Measurements from ENCODE around the gene EEF1E1.

The EEF1E1 gene

GRCh38 chr6:8087870-8088754, 14.2 kb downstream of the EEF1E1 start:
- no peak for TF ChIP-seq CTCF (IDR thresholded peaks at IDR 0.05; ENCODE audit: low read depth, low read length)
- H3K4me3 ChIP-seq (ENCODE audit: low read depth, low read length), result no peak overlapping the region

DNA sequence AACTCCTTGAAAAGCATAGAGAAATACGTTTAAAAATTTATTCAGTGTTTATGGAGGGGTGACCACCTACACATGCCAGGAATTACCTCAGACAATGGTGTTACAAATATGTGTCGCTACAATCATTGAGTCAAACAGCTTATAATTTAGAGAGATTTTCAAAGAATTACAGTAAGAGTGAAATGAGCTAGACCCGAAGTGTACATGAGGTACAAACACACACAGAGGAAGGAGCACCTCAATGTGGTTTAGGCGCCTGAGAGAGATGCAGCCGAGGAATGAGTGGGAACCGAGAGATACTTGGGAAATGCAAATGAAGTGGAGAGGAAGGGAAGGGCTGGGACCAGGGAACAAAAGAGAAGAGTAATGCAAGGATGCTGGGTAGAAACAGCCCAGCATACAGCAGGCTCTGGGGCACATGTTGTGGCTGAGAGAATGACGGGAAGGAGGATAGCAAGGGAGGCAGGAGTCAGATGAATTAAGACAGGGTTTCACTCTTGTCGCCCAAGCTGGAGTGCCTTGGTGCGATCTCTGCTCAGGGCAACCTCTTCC, 15.5 kb downstream of the EEF1E1 start:
- no peak overlapping the region for H3K4me3 ChIP-seq (ENCODE audit: low read depth, low read length)
- TF ChIP-seq CTCF (IDR thresholded peaks at IDR 0.05; ENCODE audit: low read depth, low read length), result no peak

- H3K4me3 ChIP-seq (ENCODE audit: low read depth, low read length), result no peak overlapping the region
Observed at GRCh38 chr6:8085053-8085511, 17.3 kb downstream of the EEF1E1 start.

GRCh38 chr6:8084586-8084985, 17.8 kb downstream of the EEF1E1 start:
- TF ChIP-seq CTCF (IDR thresholded peaks at IDR 0.05; ENCODE audit: low read depth, low read length), result no peak
- no peak overlapping the region for H3K4me3 ChIP-seq (ENCODE audit: low read depth, low read length)

More at GRCh38 chr6:8085053-8085511, 17.3 kb downstream of the EEF1E1 start:
- TF ChIP-seq CTCF (IDR thresholded peaks at IDR 0.05; ENCODE audit: low read depth, low read length), result no peak

DNA sequence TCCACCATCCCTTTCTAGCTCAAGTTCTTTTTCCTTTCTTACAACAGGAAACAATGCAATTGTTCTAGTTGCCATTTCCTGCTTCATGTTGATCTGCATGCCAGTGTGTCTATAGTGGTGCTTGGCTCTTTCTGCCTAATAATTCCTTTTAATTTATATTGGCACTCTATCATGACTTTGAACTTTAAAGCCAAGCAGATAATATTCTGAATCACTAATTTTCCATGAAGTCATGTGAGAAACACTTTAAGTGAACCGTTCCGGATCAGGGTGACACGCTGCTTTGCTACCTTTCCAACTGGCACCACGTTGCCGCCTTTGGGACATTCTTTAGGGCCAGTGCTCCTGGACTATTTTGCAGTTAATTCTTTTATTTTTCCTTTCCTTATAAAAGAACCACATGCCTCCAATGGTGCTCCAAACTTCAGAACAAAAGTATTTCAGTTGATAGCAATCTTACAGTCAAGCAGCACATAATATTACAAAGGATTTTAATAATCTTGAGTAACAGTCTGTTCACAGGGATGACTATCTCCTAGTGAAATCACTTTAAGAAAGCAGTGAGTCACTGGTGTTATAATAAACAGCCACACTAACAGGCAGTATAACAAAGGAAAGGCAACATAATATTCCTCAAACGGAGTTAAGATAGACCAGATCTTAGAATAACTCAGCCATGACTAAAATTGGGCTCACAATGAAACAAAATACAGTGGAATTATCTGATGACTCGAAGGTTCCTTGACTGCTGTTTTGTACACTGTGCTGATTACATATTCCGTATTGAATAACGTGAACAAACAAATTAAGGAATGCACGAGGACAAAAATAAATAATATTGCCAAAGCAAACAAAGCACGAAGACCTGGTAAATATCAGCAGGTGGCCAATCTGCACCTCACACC, 19.1 kb downstream of the EEF1E1 start:
- no peak for TF ChIP-seq CTCF (IDR thresholded peaks at IDR 0.05; ENCODE audit: low read depth, low read length)
- no peak overlapping the region for H3K4me3 ChIP-seq (ENCODE audit: low read depth, low read length)

DNA sequence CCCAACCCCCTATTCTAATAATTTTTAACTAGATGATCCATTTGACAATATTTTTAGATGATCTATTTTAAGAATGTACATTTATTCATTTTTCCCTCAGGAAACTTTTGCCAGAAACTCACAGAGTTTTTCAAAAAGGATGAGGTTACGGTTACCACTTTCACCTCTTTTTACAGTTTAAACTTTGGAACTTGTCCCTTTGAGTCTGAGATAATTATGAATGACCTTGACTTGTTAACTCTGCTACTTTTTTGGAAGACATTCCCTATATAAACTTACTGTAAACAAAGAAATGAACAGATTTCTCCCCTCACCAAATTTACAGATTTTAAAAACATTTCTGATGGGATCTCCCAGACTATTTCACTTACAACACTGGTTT, 19.8 kb downstream of the EEF1E1 start:
- no peak for TF ChIP-seq CTCF (IDR thresholded peaks at IDR 0.05; ENCODE audit: low read depth, low read length)
- no peak overlapping the region for H3K4me3 ChIP-seq (ENCODE audit: low read depth, low read length)

All from WI38 (cell line).